ENCODE measurements around the gene INO80C.

Gene INO80C

DNA sequence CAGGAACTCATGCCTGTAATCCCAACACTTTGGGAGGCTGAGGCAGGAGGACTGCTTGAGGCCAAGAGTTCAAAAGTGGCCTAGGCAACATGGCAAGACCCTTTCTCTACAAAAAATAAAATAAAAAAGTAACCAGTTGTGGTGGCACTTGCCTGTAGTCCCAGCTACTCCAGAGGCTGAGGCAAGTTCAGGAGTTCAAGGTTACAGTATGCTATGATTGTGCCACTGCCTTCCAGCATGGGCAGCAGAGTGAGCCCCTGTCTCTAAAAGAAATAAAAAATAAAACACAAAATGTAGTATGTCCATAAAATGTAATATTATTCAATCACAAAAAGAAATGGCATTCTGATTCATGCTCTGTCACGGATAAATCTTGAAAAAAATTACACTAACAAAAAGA is 11.9 kb downstream of the INO80C start:
- DNase-seq = no peak

DNA sequence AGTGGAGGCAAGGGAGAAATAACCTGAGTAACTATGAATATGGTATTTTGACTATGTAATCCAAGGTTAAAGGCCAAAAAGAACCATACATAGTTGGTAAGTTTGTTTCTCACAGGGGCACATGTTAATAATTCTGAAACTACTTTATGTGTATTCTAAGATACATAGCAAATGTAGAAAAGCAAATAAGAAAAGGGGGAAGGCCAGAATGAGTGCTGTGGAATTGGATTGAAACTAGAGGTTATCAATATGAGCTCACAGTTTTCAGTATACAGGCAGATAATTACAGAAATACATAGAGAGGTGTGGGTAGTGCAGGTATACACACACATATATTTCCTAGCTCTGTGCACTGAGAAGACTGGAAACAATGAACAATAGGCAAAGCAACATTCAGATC is 13.7 kb downstream of the INO80C start:
- no peak for DNase-seq

DNA sequence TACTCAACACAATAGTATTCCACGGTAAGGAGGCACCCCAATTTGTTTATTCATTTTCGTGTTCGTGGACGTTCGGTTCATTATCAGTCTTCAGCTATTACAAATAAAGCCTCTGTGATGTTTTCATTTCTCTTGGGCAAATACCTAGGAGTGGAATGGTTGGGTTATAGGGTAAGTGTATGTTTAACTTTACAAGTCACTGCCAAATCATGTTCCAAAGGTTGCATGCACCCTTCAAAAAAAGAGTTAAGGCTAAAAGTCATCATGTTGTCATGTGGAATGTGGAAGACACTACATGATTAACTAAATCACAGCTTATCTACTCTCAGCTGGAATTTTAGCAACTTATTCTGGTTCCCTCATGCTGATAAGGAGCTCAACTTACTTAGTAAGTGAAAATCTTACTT is 15.8 kb downstream of the INO80C start:
- no peak for DNase-seq

DNA sequence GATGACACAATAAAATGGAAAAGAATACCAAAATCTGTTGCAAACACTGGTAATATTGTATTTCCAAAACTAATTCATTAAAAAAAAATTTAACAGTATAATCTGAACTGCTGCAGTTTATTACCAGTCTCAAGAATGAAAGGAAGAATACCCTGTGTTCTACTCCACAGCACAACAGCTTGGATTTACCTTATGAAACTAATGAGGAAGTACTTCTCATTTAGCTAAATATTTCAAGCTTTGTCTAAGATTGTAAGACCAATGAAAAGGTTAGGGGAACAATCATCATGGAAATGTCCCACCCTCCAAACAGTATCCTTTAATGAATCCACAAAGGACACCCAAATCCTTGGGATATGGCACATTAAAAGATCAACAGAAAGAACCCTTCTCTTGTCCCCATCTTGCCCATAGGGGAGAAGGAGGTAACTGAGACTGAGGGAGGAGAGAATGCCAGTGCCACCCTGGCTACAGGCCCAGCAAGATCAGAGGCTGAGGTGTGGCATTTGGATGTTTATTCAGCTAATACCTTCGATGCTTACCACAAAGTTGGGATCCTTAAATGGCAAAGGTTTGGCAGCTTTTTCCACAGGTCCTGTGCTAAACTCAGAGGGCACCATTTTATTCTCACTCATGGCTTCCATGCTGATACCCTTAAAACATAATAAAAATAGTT is 17.7 kb downstream of the INO80C start:
- no peak for DNase-seq

DNA sequence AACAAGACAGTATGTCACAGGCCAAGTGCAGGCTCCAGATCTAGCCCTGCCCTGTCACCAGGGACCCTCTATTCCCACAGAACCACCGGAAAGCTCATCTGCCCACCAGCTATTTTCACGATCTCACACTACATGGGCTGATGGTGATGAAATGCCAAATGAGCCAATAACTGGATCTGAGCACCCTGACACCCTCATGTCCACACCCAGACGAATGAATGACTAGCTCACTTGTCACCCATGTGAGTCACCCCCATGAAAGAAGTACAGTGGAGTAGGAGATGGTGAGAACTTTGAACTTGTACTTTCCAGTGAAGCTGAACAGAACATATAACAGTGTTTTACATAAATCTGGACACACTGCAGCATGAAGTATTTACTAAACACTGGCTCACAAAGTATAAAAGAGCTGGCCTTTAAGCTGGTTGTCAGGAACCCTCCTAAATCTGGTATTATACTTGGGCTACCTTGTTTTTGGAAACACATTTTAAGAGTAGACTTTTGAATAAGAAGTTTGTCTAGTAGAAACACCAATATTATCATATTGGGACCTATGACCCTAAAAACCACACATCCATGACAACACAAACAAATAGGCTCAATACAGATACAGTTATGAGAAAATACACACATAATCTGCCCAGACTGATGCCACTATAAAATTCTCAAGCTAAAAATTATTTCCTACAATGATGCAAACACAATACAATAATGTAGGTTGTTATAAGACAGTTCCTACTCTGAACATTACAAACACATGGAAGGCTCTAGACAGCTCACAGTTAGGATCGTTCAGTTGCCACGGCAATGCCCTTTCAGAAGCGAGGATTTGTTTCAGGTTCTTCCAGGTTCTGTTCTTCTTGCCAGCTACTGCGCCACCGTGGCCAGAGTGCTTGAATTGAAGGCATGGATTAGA is 19.0 kb downstream of the INO80C start:
- DNase-seq = no peak

DNA sequence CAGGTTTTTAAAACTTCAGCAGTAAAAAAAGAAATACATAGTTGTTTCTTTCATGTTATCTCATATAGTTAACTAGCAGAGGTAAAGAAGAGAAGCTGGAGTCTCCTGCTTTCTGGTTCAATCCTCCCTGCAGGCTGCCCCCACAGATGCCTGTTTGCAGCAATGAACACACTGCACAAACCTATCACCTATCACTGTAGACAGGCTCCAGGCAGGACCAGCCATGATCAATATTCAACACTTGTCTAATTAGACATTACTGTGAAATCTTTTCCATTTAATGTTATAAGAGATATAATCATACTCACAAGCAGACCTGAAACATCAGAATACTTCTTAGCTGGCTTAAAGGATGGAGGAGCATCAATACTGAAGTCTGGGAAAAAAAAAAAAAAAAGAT is 19.8 kb downstream of the INO80C start:
- no peak for DNase-seq

DNA sequence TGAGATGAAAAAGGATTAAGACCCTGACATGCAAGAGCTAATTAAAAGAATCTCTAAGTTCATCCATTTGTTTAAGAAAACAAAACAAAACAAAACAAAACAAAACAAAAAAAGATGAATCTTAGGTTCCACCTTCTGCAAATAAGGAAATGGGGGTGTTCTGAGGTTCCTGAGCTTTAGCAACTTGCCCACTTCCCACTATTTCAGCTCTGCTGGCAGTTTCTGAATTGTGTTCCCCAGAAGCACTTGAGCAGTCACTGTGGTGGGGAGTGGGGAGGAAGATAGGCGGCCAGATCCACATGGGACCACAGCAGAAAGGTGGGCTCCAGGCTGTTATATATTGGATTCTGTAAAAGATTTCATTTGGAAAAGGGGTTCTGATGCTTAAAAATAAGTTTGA is 20.3 kb downstream of the INO80C start:
- no peak for DNase-seq

DNA sequence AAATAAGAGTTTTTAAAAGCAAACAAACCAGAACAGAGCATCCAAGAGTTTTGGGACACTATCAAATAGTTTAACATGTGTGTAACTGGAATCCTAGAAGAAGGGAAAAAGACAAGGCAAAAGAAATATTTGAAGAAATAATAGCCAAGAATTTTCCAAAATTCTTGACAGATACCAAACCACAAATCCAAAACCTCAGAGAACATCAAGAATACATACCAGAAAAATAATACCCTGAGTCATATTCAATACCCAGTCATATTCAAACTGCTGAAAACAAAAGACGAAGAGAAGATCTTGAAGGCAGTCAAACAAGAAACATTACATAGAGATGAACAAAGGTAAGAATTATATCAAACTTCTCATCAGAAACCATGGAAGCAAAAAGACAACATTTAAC is 22.9 kb downstream of the INO80C start:
- no peak for DNase-seq

DNA sequence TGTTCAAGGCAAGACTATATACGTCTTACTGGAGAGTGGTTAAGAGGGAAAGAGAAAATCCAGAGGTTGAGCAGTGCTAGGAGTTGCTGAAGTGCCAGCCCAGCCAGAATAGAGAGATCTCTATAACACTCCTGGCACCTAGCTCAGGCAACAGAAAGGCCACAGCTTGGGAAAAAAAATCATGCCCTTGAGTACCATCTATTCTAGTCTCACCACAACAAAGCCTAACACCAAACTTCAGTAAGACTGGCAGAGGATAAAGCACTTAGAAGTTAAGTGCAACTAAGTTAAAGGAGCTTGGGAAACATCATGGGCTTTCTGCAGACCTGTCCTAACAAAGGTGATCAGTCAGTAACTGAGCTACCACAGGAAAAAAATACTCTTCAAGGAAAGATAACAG is 24.2 kb downstream of the INO80C start:
- no peak for DNase-seq

DNA sequence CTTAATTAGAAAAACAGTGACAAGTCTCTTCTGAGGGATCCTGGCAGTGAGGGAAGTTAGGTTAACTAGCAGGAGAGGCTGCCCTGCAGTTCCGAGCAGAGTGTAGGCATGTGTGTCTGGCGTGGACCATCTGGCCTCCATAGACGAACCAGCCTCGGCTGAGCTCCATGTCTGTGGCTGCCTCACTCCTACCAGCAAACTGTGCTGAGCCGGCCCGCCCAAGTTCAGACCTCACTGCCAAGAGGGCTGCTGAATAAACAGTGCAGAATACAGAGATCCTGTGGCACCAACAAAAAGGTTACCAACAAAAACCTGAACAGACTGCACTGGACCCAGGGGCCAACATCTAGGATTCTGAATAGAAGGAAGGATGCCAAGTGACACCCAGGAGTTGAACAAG is 27.3 kb downstream of the INO80C start:
- DNase-seq = no peak

DNA sequence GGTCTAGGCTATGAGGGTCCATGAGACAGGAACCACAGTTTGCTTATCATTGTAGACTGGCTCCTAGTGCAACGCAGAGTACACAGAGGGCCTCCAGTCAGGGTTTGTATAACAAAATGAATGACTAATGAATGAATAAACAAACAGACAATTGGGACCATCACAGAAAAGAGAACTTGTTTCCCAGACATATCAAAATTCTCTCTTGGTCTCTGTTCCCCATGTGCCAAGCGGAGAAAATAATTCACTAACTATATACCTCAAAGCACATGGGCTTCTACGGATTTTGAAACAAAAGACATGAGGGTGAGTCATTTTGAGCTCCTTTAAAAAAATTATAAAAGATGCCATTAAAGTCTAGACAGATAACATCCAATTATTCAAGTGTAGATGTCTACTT is 28.0 kb downstream of the INO80C start:
- no peak for DNase-seq

DNA sequence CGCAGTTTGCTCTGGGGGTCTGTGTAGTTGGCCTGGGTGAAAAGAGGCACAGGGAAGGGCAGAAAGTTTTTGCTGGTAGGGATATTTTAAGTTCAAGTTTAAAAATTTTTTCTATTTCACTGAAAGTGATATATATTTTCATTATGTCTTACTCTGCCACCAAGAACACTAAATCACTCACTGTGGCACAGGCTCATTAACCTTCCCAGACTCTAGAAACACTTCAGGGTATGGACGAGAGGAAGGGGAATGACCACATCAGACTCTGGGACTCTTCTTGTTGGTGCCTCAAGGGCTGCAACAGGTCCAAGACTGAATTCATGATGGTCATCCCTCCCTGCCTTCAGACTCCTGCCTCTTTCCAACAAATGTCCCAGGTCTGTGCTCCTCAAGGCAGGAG is 29.0 kb downstream of the INO80C start:
- no peak for DNase-seq

DNA sequence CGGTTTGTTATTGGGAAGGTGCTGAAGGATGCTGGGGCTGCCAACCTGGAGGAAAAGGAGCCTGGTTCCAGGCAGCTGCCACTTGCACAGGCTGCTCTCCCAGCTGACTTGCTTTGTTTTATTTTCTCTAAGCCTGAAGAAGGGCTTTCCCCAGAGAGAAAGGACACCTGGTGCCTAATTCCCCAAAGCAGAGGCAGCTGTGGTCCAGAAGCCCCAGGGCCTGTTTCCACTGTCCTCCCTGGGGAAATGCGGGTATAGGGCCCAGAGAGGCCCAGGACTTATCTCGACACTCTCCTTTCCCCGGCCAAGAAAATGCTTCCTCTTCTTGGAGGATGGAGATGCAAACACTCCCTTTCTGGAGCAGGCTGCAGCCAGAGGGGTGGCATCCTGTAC is 30.1 kb downstream of the INO80C start:
- DNase-seq = no peak

DNA sequence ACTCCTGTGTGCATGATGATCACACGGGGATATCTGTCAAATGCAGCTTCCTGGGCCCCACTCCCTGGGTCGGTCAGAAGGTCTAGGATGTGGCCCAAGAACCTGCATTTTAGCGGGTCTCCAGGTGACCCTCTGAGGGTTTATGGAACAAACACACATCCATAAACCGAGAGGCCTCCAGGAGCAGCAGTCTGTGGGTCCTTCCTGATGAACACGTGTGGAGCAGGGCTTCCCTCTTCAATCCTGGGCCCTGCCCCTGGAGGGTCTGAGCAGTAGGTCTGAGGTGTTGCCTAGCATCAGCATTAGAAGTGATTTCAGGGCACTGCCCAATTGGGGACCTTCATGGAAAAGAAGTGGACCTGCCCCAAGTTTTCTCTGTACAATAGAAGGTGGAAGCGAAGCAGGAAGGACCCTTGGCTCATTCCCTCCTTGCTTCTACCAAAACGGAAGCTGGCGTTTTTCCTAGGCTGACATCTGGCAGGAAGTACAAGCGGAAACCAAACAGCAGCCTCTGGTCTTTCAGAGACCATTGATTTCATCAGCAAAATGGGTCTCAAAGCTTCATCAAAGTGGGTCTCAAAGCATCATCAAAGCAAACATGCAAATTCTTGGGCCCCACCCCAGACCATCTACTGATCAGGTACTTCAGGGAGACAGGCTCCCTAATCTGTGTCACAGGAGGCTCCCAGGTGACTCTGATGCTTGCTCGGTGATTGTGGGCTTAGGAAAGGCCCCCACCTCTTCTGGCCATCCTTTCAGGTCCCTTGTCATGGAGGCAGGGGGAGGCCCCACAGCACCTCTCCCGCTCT is 30.7 kb downstream of the INO80C start:
- no peak for DNase-seq

DNA sequence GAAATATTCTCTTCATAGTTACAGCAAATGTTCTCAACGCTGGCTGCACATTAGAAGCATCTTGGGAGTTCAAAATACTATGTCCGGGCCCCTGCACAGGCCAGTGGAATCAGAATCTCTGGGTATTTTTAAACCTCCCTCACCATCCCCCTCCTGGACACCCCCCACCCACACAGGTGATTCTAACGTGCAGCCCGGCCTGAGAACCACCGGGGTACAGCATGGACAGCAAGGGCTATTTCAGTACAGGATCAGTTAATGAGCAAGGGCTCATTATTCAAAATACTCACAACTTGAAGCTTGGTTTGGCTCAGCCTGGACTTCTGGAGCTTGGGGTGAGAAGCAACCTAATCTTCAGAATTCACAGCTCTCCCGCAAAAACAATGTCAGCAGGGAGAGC is 31.4 kb downstream of the INO80C start:
- no peak for DNase-seq

DNA sequence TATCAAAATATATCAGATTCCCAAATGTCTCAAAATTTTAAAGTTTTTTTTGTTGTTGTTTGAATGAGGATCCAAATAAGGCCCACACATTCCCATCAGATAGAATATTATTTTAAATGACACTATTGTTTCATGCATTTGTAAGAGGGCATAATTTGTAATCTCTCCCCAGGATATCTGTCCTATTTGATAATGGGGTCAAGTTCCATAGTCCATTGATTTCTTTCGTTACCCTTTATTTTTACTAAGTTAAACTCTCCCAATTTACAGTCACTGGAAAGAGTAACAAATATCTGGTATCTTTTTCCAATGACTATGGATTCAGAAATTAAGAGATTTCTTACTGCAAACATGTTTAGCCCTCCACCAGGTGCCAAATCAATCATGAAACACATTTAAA is 32.4 kb downstream of the INO80C start:
- no peak for DNase-seq

DNA sequence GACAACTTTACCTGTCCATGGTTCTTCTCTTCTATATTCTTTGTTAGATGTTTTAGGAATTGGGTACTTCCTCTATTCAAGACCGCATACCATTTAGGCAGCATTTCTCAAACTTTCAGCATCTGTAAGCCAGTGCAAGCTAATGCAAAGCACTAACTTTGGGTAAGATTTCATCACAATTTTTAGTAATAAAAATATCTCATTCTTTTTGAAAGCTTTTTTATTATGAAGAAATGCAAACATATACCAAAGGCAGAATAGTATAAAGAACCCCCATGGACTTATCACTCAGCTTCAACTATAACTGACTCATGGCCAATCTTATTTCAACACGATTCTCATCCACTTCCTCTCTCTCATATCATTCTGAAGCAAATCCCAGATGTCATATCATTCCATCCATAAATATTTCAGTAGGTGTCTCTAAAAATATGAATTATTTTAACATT is 32.9 kb downstream of the INO80C start:
- no peak for DNase-seq

DNA sequence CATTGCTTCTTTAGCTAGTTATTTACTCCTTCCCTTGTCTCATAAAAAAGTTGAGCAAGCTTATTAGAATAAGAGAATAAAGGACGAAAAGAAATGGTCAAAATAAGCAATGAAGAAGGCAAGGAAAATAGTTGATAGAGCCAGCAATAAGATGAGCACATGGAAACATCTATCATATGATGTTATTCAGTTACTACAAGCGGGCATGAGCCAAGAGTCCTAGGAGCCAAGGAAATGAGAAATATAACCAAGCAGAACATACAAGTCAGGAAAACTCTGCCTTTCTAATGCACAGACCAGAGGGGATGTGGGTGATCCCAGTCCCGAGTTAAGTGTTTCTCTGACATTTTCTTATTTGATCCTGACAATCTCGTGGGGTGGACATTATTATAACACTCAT is 33.9 kb downstream of the INO80C start:
- no peak for DNase-seq

DNA sequence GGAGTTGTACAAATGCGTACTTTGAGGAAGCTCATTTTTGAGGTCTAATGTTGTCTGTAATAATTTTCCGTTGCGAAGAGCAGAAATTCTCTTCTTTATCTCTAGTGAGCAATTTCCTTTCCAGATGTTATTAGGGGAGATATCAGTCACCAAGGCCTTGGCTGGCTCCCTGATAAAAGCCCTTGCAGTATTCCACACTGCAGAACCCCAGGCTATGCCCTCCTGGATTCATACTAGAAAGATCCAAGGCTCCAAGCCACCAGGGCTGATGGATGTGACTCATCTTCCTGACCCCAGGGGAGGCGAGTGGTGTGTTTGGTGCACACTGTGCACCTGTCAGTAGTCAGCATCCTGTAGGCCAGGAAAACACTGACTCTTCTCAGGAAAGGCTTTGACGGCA is 34.7 kb downstream of the INO80C start:
- no peak for DNase-seq

DNA sequence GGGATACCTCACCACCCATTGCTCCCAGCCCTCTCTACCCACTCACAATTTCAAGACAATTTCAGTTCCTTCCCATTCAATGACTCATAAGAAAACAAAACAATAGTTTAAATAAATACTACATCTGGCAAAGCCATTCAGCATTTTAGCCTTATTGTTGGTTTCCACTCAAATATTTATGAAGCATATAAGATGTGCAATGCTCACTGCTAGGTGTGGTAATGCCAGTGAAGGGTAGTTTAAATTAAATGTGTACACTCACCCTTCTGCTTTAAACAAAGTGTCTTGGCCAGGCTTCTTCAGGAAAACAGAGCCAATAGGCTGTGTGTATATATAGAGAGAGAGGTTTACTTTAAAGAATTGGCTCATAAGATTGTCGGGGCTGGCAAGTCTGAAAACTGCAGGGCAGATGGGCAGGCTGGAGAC is 37.0 kb downstream of the INO80C start:
- no peak for DNase-seq

DNA sequence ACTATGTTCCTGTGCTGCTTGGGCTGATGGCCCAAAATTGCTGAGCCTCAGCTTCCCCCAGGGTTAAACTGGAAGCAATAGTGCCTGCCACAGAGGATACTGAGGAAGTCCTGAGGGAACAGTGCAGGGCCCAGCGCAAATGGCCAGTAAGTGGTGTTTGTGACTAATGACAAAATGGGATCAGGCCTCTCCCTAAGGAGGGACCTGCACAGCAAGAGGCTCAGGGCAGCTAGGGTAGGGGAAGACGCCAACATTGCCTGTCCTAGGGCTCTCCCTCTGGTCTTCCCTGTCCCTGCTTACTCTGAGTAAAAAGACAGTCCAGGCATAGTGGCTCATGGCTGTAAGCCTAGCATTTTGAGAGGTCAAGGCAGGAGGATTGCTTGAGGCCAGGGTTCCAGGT is 37.8 kb downstream of the INO80C start:
- DNase-seq = no peak

DNA sequence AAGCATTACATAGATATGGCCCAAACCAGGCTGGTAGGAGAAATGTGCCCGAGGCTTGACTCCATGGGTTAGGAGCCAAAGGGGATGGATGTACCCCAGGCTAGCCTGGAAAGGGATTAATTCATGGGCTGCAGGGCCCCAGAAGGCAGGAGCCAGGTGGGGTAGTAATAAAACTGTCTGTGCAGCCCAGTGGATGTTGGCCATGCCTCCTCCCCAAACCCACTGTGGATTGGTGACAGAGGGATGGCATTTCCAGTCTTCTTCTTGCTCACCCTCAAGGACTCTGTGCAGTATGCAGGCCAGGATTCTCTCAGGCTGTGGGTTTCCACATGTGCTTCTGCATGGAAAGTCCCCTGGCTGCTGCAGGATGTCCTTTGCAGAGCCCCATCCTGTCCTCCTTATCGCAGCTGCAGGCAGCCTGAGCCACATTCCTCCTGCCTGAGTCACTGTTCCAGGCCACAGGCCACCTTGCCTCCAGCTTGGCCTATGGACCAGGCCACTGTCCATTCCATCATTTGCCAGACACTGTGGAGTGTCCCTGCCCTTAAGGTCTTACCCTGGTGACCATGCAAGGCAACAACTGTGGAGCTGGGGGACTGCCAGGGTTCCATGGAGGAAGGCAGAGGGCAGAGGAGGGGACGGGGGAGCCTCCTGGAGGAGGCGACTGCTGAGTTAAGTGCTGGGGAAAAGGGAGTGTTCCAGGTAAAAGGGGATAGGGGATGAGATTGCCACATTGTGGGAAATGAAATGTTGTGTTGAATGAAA is 38.9 kb downstream of the INO80C start:
- no peak for DNase-seq

DNA sequence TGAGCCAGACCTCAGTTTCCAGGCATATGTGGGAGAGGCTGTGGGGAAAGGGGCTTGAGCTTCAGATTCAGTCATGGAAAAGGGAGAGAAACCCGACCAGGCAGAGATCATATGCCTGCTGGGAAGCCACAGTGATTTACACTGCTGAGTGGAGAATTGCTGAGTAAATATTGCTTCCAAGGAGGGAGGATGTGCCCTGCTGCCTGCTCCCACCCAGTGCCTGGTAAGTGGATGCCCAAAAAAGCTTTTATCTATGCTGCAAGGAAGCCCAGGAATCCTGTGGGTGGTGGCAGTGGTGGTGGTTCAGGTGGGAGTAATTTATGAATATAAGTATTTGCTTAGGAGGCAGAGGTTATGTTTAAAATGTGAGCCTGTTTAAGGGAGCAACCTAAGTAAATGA is 39.5 kb downstream of the INO80C start:
- no peak for DNase-seq
